GM19463 (cell line): Measurements from ENCODE around the gene STON2.
A peak's percentile ranks its signal among the peaks of the same experiment; 100 is the strongest.
"Not testable (repeated sequence)": the region's sequence is repeated elsewhere in the genome, so short reads cannot be mapped to it uniquely, and the experiment has no call there.

ENCODE experiments used
- ATAC-seq: cut with Tn5 transposase; IDR thresholded peaks from one replicate; pipeline ENCODE4 v1.9.1; 2021; ENCODE audit warnings: mild to moderate bottlenecking, moderate library complexity; ENCODE audit not compliant: unreplicated experiment

Gene STON2

GRCh38 chr14:81273521-81273920, 126.6 kb downstream of the STON2 start:
- no peak for ATAC-seq

DNA sequence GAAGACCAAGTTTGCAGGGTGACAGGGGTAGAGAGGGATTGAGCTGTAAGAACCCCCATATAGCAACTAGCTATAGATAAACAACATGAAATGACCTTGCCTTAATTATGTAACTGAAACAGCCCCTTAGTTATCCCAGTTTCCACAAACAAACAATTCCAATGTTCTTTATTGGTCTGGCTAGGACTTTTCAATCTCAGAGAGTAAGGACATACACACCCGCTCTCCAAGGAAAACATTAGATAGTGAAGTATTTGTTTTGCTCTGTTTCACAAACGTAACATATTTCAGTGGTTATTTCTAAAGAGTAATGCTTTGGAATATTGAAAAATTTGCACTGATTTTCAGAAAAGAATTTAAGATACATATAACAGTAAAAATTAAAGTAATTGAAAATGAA, 127.8 kb downstream of the STON2 start:
- ATAC-seq, result no peak

GRCh38 chr14:81269979-81270375, 130.1 kb downstream of the STON2 start:
- ATAC-seq, result no peak

- peak; percentile 78 for ATAC-seq
Observed at GRCh38 chr14:81269100-81269978, 130.8 kb downstream of the STON2 start.

DNA sequence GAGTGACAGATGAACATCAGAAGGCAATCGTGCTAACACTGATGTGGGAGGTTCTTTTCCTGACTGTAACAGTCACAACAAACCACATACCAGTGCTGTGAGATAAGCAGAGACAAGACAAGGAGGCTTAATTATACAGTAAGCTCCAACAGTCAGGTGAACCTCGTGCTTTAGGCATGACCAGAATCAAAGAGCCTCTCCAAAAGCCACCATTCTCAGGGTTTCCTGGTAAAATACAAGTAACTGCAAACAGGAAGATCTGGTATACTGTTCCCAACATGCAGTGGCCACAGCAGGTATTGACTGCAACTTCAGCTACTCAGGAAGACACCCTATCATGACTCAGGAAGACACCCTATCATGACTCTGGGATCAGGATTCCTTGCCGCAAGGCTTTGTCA, 132.1 kb downstream of the STON2 start:
- no peak for ATAC-seq

GRCh38 chr14:81265636-81266169, 134.4 kb downstream of the STON2 start:
- no peak for ATAC-seq

GRCh38 chr14:81264671-81265070, 135.5 kb downstream of the STON2 start:
- no peak for ATAC-seq

DNA sequence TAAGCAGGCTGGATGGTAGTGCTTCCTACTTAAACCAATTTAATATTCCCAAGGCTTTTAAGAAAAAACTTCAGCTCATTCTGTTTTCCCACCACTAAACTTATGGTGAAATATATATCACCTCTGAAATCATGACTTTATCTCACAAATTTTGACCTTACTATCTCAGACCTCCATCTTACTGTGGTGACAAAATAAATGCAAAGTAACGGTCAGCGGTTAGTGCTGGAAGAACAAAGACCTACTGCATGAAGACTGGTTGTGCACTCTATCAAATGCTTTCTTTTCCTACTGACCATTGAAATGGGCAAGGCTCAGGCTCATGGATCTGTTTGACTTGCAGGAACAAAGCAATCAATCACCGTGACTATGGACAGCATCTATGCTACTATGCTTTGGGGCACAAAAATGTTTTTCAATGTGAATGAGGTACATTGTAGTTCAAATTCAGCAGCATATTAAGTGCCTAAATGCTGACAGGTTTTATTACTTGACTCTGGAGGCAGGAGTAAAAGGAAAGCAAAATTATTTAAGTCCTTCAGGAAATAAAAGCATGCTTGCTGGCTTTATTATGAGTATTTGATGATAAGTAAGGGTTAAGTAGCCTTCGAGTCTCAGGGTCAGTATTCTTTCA, 136.2 kb downstream of the STON2 start:
- ATAC-seq, result no peak

GRCh38 chr14:81261176-81261575, 138.9 kb downstream of the STON2 start:
- ATAC-seq, result no peak

DNA sequence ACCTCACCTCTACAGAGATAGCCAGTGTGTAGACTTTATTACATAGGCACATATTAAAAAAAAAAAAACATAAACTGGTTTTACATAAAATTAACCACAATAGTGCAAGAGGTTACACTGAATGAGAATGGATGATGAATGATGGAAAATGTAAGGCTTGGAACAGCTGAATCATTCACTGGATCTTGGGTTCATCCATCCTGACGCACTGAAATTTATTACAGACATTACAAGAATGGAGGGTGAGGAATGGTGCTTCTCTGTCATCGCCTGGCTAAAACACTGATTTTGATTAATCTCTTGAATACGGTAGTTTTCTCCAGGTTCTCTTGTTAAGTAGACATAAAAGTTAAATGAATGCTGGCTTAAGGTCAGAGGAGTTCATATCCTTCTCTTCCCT, 139.4 kb downstream of the STON2 start:
- ATAC-seq, result no peak

- peak; percentile 50 for ATAC-seq
Observed at GRCh38 chr14:81256289-81256960, 143.7 kb downstream of the STON2 start.

GRCh38 chr14:81252278-81252677, 147.8 kb downstream of the STON2 start:
- no peak for ATAC-seq

DNA sequence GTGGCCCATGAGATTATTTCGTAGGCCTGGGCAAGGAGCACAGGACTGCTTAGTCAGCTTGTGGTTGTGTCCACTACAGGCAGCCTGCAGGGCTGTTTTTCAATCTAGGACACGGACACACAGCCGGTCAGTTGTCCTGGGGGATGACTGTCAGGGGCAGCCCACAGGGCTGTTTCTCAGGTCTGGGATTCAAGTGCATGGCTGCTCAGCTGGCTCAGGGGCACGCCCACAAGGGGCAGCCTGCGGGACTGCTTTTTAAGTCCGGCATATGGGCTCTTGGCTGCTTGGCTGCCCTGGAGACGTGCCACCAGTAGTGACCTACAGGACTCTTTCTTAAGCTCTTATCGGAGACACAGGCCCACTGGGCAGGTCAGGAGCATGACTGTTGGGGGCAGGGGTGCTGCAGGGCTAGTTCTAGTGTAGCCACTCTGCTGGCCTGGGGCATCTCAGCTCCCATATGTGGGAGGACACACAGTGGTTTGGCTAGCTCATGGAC, 152.8 kb downstream of the STON2 start:
- no peak for ATAC-seq

DNA sequence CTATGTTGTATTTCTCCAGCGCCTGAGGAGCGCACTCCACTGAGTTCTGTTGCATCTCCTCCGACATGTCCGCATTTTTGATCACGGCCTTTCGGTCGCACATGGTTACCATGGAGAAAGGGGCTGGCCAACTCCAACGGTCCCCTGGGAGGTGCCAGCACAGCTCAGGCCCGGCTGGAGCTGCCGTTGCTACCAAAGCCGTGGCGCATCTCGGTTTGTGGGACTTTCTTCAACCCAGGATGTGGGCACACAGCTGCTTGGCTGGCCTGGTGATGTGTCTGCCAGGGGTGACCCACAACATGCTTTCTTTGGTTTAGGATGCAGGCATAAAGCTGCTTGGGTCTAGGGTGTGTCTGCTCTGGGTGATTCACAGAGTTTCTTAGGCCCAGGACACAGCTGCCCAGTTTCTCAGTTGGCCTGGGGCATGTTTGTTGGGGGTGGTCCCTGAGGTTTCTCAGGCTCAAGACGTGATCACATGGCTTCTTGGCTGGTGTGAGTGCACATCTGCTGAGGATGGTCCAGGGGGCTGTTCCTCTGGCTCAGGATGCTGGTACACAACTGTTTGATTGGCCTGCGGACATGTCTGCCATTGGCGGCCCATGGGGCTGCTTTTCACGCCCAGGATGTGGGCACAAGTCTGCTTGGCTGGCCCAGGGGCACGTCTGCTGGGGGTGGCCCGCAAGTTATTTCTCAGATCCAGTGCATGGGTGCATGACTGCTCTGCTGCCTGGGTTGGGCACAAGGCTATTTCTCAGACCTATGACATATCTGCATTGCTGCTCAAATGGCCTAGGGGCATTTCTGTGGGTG, 153.5 kb downstream of the STON2 start:
- ATAC-seq, result no peak

- no peak for ATAC-seq
Observed at GRCh38 chr14:81245771-81246170, 154.4 kb downstream of the STON2 start.

DNA sequence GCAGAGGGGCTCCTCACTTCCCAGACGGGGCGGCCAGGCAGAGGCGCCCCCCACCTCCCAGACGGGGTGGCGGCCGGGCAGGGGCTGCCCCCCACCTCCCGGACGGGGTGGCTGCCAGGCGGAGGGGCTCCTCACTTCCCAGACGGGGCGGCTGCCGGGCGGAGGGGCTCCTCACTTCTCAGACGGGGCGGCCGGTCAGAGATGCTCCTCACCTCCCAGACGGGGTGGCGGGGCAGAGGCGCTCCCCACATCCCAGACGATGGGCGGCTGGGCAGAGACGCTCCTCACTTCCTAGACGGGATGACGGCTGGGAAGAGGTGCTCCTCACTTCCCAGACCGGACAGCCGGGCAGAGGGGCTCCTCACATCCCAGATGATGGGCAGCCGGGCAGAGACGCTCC, 155.7 kb downstream of the STON2 start:
- ATAC-seq, result not testable (repeated sequence)

- no peak for ATAC-seq
Observed at GRCh38 chr14:81243499-81243898, 156.6 kb downstream of the STON2 start.

DNA sequence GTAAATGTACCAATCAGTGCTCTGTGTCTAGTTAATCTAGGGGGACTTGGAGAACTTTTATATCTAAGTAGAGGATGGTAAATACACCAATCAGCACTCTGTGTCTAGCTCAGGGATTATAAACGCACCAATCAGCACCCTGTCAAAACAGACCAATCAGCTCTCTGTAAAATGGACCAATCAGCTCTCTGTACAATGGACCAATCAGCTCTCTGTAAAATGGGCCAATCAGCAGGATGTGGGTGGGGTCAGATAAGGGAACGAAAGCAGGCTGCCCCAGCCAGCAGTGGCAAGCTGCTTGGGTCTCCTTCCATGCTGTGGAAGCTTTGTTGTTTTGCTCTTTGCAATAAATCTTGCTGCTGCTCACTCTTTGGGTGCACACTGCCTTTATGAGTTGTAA, 163.3 kb downstream of the STON2 start:
- ATAC-seq, result not testable (repeated sequence)

GRCh38 chr14:81236138-81236537, 164.0 kb downstream of the STON2 start:
- no peak for ATAC-seq

DNA sequence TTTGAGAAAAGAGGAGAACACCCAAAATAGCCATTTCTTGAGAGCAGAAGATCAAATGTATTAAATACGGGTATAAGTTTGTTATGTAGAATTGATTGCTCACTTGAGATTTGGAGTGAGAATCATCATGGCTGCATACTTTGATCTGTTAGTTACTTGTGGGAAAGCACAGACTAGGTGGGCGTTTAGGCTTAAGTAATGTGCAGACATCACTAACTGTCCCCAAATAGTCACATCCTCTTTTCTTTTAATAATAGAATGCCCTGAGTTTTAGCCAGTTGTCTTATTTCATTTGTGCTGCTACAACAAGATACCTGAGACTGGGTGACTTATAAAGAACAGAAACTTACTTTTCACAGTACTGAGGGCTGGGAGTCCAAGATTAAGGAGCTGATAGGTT, 165.0 kb downstream of the STON2 start:
- no peak for ATAC-seq

DNA sequence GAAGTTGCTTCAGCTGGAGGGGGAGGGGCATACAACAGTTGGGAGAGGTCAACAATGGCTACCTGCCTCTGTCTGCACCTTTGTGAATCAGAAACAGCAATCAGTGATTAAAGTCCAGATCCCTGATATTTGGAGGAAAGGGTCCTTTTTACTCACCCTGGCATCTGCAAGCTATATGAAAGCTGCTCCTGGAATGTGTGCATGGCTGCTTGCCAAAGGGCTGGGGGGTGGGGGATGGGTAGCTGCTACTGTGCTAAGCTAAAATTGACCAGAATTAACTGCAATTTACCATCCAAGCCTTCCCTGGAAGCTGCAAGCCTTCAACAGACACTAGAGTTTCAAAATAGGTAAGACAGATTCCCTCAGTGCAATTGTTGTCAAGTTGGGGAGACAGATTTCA, 165.8 kb downstream of the STON2 start:
- no peak for ATAC-seq
